Kasumi-1 (cell line): Measurements from ENCODE around the gene RAB33B.
"Not testable (repeated sequence)": the region's sequence is repeated elsewhere in the genome, so short reads cannot be mapped to it uniquely, and the experiment has no call there.

Experiments
- DNase-seq, 2 experiments: peaks; one replicate each; lab custom pipeline; 2025; lab: John Stamatoyannopoulos, UW

The RAB33B gene

DNA sequence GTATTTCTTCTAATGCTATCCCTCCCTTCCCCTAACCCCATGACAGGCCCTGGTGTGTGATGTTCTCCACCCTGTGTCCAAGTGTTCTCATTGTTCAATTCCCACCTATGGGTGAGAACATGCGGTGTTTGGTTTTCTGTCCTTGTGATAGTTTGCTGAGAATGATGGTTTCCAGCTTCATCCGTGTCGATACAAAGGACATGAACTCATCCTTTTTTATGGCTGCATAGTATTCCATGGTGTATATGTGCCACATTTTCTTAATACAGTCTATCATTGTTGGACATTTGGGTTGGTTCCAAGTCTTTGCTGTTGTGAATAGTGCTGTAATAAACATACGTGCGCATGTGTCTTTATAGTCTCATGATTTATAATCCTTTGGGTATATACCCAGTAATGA lies 10.6 kb downstream of the RAB33B start:
- not testable (repeated sequence) for DNase-seq

GRCh38 chr4:139465922-139466321 lies 12.0 kb downstream of the RAB33B start:
- DNase-seq = no peak

- not testable (repeated sequence) for DNase-seq
These were observed 14.8 kb downstream of the RAB33B start for GRCh38 chr4:139468756-139469155.

DNA sequence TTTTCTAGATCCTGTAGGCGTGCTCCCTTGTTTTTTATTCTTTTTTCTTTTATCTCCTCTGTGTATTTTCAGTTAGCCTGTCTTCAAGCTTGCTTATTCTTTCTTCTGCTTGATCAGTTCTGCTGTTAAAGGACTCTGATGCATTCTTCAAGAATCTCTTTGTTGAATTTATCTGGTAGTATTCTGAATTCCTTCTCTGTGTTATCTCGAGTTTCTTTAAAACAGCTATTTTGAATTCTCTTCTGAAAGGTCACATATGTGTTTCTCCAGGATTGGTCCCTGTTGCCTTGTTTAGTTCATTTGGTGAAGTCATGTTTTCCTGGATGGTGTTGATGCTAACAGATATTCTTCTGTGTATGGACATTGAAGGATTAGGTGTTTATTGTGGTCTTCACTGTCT lies 15.3 kb downstream of the RAB33B start:
- DNase-seq = no peak

DNA sequence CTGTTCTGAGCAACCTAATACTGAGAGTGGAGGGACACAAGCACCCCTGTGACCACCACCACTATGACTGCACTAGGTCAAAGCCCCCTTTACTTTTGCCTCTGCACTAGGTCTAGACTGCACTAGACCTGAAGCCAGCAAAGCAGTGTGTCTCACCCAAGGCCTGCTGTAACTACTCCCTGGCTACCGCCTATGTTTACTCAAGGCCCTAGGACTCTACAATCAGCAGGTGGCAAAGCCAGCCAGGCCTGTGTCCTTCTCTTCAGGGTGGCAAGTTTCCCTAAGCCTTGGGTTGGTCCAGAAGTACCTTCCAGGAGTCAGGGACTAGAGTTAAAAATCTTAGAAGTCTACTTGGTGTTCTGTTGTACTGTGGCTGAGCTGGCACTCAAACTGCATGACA lies 15.9 kb downstream of the RAB33B start:
- no peak for DNase-seq

- DNase-seq = no peak
These were observed 16.4 kb downstream of the RAB33B start for GRCh38 chr4:139470295-139470694.

GRCh38 chr4:139470997-139471665 lies 17.2 kb downstream of the RAB33B start:
- DNase-seq = no peak

DNA sequence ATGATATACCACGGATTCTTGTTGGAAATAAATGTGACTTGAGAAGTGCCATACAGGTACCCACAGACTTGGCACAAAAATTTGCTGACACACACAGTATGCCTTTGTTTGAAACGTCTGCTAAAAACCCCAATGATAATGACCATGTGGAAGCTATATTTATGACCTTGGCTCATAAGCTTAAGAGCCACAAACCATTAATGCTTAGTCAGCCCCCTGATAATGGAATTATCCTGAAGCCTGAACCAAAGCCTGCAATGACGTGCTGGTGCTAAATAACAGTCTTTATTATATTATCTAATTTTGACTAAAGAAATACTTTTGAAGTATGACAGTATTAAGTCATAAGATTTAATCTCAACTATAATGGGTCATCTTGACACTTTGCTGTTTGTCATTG lies 18.9 kb downstream of the RAB33B start:
- no peak for DNase-seq

- DNase-seq = no peak
These were observed 22.4 kb downstream of the RAB33B start for GRCh38 chr4:139476363-139476762.

- no peak for DNase-seq
These were observed 27.5 kb downstream of the RAB33B start for GRCh38 chr4:139481465-139481864.

- no peak for DNase-seq
These were observed 29.1 kb downstream of the RAB33B start for GRCh38 chr4:139483000-139483399.

- peak; percentile 28 to 53 for DNase-seq
These were observed 30.9 kb downstream of the RAB33B start for GRCh38 chr4:139484783-139485311.

DNA sequence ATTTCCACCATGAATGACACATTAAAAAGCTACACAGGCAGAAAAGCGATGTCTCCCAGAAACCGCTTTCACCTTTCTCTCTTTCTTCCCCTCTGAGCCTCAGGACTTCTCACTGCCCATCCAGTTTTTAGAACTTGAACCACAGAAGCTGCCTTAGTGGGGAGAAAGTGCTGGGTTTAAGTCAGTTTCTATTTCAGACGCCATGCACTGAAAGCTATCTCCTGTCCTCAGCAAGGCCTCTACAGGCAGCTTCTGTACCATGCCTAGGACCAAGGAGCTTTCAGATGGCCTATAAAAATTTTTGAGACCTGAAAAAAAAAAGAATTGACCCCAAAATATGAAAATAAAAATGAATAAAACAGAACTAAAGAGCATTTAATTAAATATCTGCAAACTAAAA lies 34.5 kb downstream of the RAB33B start:
- DNase-seq = no peak

GRCh38 chr4:139489638-139490037 lies 35.7 kb downstream of the RAB33B start:
- no peak for DNase-seq

DNA sequence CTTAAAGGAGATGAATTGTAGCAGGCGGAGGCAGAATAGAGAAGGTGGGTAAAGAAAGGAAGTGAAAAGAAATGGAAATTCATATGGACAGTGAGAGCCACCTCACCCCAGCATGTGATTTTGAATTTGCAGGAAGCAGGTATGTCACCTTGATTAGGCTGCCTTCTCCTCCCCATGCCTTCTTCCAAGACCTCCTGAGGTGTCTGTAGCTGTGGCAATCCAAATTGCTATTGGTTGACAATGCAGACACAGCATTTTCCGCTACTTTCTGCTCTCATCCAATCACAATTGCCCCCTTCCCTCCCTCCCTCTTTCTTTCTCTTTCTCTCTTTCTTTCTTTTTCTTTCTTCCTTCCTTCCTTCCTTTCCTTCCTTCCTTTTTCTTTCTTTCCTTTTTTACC lies 38.5 kb downstream of the RAB33B start:
- no peak for DNase-seq

- no peak for DNase-seq
These were observed 39.3 kb downstream of the RAB33B start for GRCh38 chr4:139493176-139493575.

DNA sequence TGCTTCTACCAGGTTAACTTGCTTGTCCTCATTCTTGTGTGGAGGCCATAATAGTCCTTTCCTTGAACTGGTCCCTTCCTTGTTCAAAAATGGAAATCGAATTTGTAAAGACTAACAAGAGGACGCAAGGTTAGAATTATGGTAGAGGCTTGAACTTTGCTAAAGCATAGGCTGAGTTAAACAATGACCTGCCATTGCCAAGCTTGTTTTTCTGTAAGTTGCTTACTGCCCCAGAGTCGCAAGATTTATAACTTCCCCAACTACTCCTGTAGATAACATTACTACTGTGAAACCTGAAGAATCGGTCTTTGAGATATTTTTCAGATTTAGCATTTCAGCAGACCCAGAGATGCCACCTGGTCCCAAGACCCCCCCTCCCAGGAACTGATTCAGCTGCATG lies 45.3 kb downstream of the RAB33B start:
- no peak for DNase-seq

GRCh38 chr4:139501117-139501516 lies 47.2 kb downstream of the RAB33B start:
- DNase-seq = no peak

DNA sequence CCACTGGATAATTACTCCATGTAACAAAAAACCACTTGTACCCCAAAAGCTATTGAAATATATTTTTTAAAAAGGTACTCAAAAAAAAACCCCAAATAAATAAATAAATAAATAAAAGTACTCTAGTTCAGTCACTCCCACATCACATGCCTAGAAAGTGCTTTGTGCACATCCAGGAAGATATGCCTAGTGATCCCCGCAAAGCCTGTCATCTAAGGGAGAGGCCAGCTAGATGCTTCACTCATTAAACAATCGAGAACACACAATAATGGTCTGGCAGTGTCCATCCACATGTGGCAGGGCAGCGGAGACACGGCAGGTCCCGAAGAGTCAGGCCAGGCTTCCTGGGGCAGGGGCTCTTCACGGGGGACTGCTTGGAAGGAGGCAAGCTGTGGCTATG lies 47.6 kb downstream of the RAB33B start:
- no peak for DNase-seq

DNA sequence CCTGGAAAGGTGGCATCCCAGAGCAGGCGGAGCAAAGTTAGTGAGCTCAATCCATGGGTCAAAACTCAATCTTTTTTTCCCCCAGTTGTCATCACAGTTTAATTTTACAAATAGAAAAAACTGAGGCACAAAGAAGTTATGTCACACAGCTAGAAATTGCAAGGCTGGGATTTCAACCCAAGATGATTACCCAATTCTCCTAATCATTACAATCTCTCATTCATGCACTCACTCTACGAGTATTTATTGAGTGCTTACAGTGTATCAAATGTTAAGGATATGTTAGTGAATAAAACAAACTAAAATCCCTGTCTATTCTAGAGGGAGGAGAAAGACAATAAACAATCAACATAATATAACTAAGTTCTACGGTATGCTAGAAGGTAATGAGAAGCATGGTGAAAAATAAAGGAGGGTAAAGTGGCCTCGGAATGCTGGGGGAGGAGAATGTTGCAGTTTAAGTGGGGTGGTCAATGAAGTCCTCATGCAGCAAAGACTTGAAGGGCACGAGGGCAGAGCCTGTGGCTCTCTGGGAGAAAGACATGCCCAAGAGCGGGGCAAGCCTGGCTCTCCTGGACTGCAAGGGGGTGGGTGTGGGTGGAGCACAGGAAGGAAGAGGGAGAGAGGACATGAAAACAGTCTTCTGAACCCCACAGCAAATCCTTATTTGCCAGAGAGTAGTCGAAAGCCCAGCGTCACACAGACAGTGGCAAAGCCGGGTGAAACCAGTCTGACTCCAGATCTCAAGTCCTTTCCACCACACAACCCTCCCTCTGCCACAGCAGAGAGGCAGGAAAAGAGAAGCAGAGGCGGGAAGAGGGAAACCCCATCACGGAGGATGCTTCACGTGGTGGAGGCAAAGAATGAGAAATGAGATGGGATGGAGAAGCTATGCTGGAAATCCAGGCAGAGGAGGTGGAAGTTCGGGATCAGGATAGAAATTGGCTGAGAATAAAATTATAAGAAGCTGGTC lies 48.3 kb downstream of the RAB33B start:
- no peak for DNase-seq

DNA sequence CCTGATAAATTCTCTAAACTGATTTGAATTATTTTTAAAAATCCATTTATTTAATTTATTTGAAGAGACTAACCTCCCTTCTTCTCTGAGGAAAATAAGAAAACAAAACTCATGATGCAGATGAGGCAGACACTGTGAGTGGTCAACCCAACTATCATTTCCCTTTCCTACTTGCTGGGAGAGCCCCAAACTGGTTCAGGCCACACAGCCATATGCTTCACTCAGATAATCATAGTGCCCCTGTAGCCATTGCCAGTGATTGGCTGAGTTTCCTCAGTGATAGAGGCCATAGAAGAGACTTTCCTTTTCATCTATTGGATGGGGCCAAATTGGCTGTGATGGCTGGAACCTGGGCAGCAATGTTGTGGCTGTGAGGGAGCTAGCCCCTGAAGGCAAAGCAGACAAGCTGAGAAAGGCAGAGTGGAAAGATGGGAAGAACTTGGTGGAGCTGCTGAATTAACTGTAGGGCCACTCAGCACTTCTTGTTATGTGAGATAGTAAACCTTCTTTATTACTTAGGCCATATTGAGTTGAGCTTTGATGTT lies 49.8 kb downstream of the RAB33B start:
- DNase-seq = no peak

GRCh38 chr4:139506774-139507173 lies 52.9 kb downstream of the RAB33B start:
- DNase-seq = no peak
